GM23338 (cell line): ENCODE results near the gene CHMP5. TPM values are rescaled to one million over a fixed set of nuclear protein-coding genes. Genes with fewer than 3 reads are reported as not detected.

Experiments
- ATAC-seq: fragments of 200-7000 bp; cut with Tn5 transposase; 3 replicates; pipeline ENCODE4 v1.9.1; 2020
- DNase-seq: peaks from one replicate; pipeline ENCODE4 v3.0.0-alpha.2; 2015; ENCODE audit warnings: low spot score
- H2AFZ ChIP-seq: fragments of 200-600 bp; sonication (generic); 2 replicates; pipeline ENCODE4 v1.8.0; 2016; ENCODE audit warnings: antibody characterized with exemption, mild to moderate bottlenecking, moderate library complexity
- H3F3A ChIP-seq: fragments of 200-600 bp; sonication (generic); replicated peaks from 2 replicates; pipeline ENCODE4 v1.8.0; 2017; ENCODE audit warnings: antibody characterized with exemption, mixed run types, low read depth
- H3K27ac ChIP-seq: fragments of 200-600 bp; sonication (generic); 2 replicates; pipeline ENCODE4 v1.6.1; 2016; ENCODE audit warnings: low read depth
- H3K27me3 ChIP-seq: fragments of 200-600 bp; sonication (generic); 2 replicates; pipeline ENCODE4 v1.8.0; 2016; ENCODE audit warnings: mild to moderate bottlenecking, mixed run types, moderate library complexity; ENCODE audit not compliant: insufficient read depth
- H3K36me3 ChIP-seq: fragments of 200-600 bp; sonication (generic); 2 replicates; pipeline ENCODE4 v1.8.0; 2016; ENCODE audit warnings: mild to moderate bottlenecking; ENCODE audit not compliant: insufficient read depth
- H3K4me1 ChIP-seq: fragments of 200-600 bp; sonication (generic); 2 replicates; pipeline ENCODE4 v1.8.0; 2016; ENCODE audit warnings: mild to moderate bottlenecking, moderate library complexity; ENCODE audit not compliant: insufficient read depth
- H3K4me2 ChIP-seq: fragments of 200-600 bp; sonication (generic); 2 replicates; pipeline ENCODE4 v1.7.1; 2017; ENCODE audit warnings: mixed run types
- H3K4me3 ChIP-seq: fragments of 200-600 bp; sonication (generic); 2 replicates; pipeline ENCODE4 v1.6.1; 2016; ENCODE audit warnings: mixed run types
- H3K79me2 ChIP-seq: fragments of 200-600 bp; sonication (generic); replicated peaks from 2 replicates; pipeline ENCODE4 v1.8.0; 2017; ENCODE audit warnings: mild to moderate bottlenecking; ENCODE audit not compliant: insufficient read depth
- H3K9me2 ChIP-seq: fragments of 200-600 bp; sonication (generic); 2 replicates; pipeline ENCODE4 v1.8.0; 2017; ENCODE audit not compliant: insufficient read depth
- H4K20me1 ChIP-seq: fragments of 200-600 bp; sonication (generic); replicated peaks from 2 replicates; pipeline ENCODE4 v1.8.0; 2017; ENCODE audit warnings: mild to moderate bottlenecking; ENCODE audit not compliant: insufficient read depth
- H3K27ac Mint-ChIP-seq: 2 replicates; pipeline ENCODE4 v1.8.0; 2020; ENCODE audit warnings: inconsistent platforms, mild to moderate bottlenecking, moderate library complexity, mixed read lengths
- H3K27me3 Mint-ChIP-seq: 3 replicates; pipeline ENCODE4 v1.8.0; 2022; ENCODE audit warnings: low read depth, mild to moderate bottlenecking, moderate library complexity, mixed read lengths, inconsistent platforms; ENCODE audit not compliant: insufficient read depth, poor library complexity
- H3K36me3 Mint-ChIP-seq: 3 replicates; pipeline ENCODE4 v1.8.0; 2021; ENCODE audit warnings: low read depth, mild to moderate bottlenecking, inconsistent platforms, moderate library complexity, mixed read lengths
- H3K4me1 Mint-ChIP-seq: 3 replicates; pipeline ENCODE4 v1.8.0; 2020; ENCODE audit warnings: mild to moderate bottlenecking, inconsistent platforms, mixed read lengths
- H3K4me3 Mint-ChIP-seq: 3 replicates; pipeline ENCODE4 v1.8.0; 2021; ENCODE audit warnings: moderate library complexity, mild to moderate bottlenecking, inconsistent platforms, mixed read lengths
- H3K9me3 Mint-ChIP-seq: 3 replicates; pipeline ENCODE4 v1.8.0; 2020; ENCODE audit warnings: moderate library complexity, mild to moderate bottlenecking, inconsistent platforms, mixed read lengths
- CREB1 ChIP-seq: fragments of 250-450 bp; sonication (Bioruptor Pico); IDR thresholded peaks from 2 replicates; pipeline ENCODE4 v1.5.0; 2020; ENCODE audit warnings: low read depth, mild to moderate bottlenecking, moderate library complexity
- EZH2 ChIP-seq: fragments of 200-600 bp; sonication (generic); IDR thresholded peaks from one replicate; pipeline ENCODE4 v1.8.0; 2017; ENCODE audit warnings: antibody characterized with exemption, mild to moderate bottlenecking, low read depth; ENCODE audit not compliant: unreplicated experiment
- EZH2phosphoT487 ChIP-seq: fragments of 200-600 bp; sonication (generic); IDR thresholded peaks from one replicate; pipeline ENCODE4 v1.8.1; 2018; ENCODE audit warnings: antibody characterized with exemption; ENCODE audit not compliant: unreplicated experiment
- JUNB ChIP-seq: IDR thresholded peaks from one replicate; pipeline ENCODE4 v1.6.1; 2016; ENCODE audit warnings: antibody characterized with exemption; ENCODE audit not compliant: unreplicated experiment
- NANOG ChIP-seq: IDR thresholded peaks from 2 replicates; pipeline ENCODE4 v1.6.1; 2016; ENCODE audit warnings: antibody characterized with exemption, borderline replicate concordance
- POLR2AphosphoS5 ChIP-seq: IDR thresholded peaks from 2 replicates; pipeline ENCODE4 v1.6.1; 2016; ENCODE audit warnings: antibody characterized with exemption, low read depth
- STAT1 ChIP-seq: IDR thresholded peaks from one replicate; pipeline ENCODE4 v1.6.1; 2016; ENCODE audit warnings: antibody characterized with exemption; ENCODE audit not compliant: unreplicated experiment
- ZNF114 ChIP-seq: fragments of 250-450 bp; sonication (Bioruptor Pico); IDR thresholded peaks from 2 replicates; pipeline ENCODE4 v1.5.0; 2020; ENCODE audit warnings: mild to moderate bottlenecking, moderate library complexity
- ZNF331 ChIP-seq: fragments of 250-450 bp; sonication (Bioruptor Pico); IDR thresholded peaks from 2 replicates; pipeline ENCODE4 v1.5.0; 2020; ENCODE audit warnings: low read depth, mild to moderate bottlenecking, moderate library complexity
- ZNF462 ChIP-seq: fragments of 250-450 bp; sonication (Bioruptor Pico); IDR thresholded peaks from 2 replicates; pipeline ENCODE4 v1.5.0; 2020; ENCODE audit warnings: mild to moderate bottlenecking, moderate library complexity
- polyA plus RNA-seq: library from polyadenylated mRNA; unstranded; fragments of >200 nt; fragmentation: Nextera tagmentation; extraction: Ambion mirVana; gene quantifications from 2 replicates; pipeline ENCODE4 v1.2.1, GENCODE V29; 2016
- total RNA-seq: library from RNA; depleted of rRNA; stranded (reverse); fragments of >200 nt; shearing (Covaris generic); gene quantifications from 2 replicates; pipeline ENCODE4 v1.2.3, GENCODE V29; 2014
- TF ChIP-seq, protein P1 (sequence below), 2 experiments: fragments of 200-600 bp in 1 of 2; sonication (generic) in 1 of 2; conservative IDR thresholded peaks; 2 replicates each; pipeline versions ENCODE4 v1.5.1 to v1.6.1; 2016 to 2017; ENCODE audit warnings: antibody characterized with exemption in 2 of 2, low read depth in 2 of 2, mild to moderate bottlenecking in 2 of 2, moderate library complexity in 1 of 2
- TF ChIP-seq, protein P2 (sequence below): IDR thresholded peaks from one replicate; pipeline ENCODE4 v1.6.1; 2018; ENCODE audit warnings: antibody characterized with exemption; ENCODE audit not compliant: unreplicated experiment
- TF ChIP-seq, protein P3 (sequence below): IDR thresholded peaks from 2 replicates; pipeline ENCODE4 v1.6.1; 2016; ENCODE audit warnings: antibody characterized with exemption

The CHMP5 gene
- total and polyA plus RNA-seq, 2 experiments from 2014 or later = 30.9 to 77.8 TPM

GRCh38 chr9:33315371-33315770 is 50.5 kb downstream of the CHMP5 start:
- Mint-ChIP-seq H3K36me3 (peaks cover 66% of the 10 kb centered on the region), H3K4me3 (no peak overlapping the region), H3K4me1 (no peaks in the 10 kb centered on the region), H3K27ac (no peak overlapping the region), H3K9me3 (no peaks in the 10 kb centered on the region), H3K27me3 (no peaks in the 10 kb centered on the region)
- Histone ChIP-seq H4K20me1 (0 out of 2 replicates have a peak, but pooled peaks cover 5% of the 10 kb centered on the region), H3K79me2 (no peaks in the 10 kb centered on the region), H3F3A (no peaks in the 10 kb centered on the region), H2AFZ (no peak overlapping the region), H3K4me3 (no peak overlapping the region), H3K4me1 (no peaks in the 10 kb centered on the region), H3K36me3 (peaks cover 65% of the 10 kb centered on the region), H3K4me2 (no peak overlapping the region), H3K27me3 (no peaks in the 10 kb centered on the region), H3K27ac (no peak overlapping the region), H3K9me2 (no peaks in the 10 kb centered on the region)
- no peak for ATAC-seq
- no peak for DNase-seq
- no peak for TF ChIP-seq CREB1 (CRISPR knock-in tag)
- no peak for TF ChIP-seq EZH2
- TF ChIP-seq EZH2phosphoT487 = no peak
- TF ChIP-seq ZNF114 = no peak
- TF ChIP-seq JUNB = no peak
- TF ChIP-seq, protein P1, sequence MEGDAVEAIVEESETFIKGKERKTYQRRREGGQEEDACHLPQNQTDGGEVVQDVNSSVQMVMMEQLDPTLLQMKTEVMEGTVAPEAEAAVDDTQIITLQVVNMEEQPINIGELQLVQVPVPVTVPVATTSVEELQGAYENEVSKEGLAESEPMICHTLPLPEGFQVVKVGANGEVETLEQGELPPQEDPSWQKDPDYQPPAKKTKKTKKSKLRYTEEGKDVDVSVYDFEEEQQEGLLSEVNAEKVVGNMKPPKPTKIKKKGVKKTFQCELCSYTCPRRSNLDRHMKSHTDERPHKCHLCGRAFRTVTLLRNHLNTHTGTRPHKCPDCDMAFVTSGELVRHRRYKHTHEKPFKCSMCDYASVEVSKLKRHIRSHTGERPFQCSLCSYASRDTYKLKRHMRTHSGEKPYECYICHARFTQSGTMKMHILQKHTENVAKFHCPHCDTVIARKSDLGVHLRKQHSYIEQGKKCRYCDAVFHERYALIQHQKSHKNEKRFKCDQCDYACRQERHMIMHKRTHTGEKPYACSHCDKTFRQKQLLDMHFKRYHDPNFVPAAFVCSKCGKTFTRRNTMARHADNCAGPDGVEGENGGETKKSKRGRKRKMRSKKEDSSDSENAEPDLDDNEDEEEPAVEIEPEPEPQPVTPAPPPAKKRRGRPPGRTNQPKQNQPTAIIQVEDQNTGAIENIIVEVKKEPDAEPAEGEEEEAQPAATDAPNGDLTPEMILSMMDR (conservative IDR thresholded peaks at IDR 0.05; ENCODE audit: low read depth in 2 of 2) = no peak
- TF ChIP-seq, protein P2, sequence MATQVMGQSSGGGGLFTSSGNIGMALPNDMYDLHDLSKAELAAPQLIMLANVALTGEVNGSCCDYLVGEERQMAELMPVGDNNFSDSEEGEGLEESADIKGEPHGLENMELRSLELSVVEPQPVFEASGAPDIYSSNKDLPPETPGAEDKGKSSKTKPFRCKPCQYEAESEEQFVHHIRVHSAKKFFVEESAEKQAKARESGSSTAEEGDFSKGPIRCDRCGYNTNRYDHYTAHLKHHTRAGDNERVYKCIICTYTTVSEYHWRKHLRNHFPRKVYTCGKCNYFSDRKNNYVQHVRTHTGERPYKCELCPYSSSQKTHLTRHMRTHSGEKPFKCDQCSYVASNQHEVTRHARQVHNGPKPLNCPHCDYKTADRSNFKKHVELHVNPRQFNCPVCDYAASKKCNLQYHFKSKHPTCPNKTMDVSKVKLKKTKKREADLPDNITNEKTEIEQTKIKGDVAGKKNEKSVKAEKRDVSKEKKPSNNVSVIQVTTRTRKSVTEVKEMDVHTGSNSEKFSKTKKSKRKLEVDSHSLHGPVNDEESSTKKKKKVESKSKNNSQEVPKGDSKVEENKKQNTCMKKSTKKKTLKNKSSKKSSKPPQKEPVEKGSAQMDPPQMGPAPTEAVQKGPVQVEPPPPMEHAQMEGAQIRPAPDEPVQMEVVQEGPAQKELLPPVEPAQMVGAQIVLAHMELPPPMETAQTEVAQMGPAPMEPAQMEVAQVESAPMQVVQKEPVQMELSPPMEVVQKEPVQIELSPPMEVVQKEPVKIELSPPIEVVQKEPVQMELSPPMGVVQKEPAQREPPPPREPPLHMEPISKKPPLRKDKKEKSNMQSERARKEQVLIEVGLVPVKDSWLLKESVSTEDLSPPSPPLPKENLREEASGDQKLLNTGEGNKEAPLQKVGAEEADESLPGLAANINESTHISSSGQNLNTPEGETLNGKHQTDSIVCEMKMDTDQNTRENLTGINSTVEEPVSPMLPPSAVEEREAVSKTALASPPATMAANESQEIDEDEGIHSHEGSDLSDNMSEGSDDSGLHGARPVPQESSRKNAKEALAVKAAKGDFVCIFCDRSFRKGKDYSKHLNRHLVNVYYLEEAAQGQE = no peak
- TF ChIP-seq, protein P3, sequence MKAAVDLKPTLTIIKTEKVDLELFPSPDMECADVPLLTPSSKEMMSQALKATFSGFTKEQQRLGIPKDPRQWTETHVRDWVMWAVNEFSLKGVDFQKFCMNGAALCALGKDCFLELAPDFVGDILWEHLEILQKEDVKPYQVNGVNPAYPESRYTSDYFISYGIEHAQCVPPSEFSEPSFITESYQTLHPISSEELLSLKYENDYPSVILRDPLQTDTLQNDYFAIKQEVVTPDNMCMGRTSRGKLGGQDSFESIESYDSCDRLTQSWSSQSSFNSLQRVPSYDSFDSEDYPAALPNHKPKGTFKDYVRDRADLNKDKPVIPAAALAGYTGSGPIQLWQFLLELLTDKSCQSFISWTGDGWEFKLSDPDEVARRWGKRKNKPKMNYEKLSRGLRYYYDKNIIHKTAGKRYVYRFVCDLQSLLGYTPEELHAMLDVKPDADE = no peak
- TF ChIP-seq ZNF462 = no peak
- TF ChIP-seq NANOG = no peak
- TF ChIP-seq STAT1 = no peak
- TF ChIP-seq POLR2AphosphoS5 = no peak
- TF ChIP-seq ZNF331 (CRISPR knock-in tag) = no peak
